Mesenteric fat pad (tissue), 1 donor: ENCODE measurements around the gene FOXG1. TPM values are rescaled to one million over a fixed set of nuclear protein-coding genes. Genes with fewer than 3 reads are reported as not detected.

ENCODE experiments used
- DNase-seq: peaks from one replicate; pipeline ENCODE4 v3.0.0-alpha.2; 2020; ENCODE audit warnings: low spot score
- long read RNA-seq: library from polyadenylated mRNA; unstranded; transcript quantifications from one replicate; pipeline ENCODE4 v2.0.0, GENCODE V29; 2020
- total RNA-seq: library from RNA; stranded (reverse); fragmentation: NEBNext Ultra II Directional; extraction: Animal tissue kit (Norgen Biotek cat#: 25700); gene quantifications from one replicate; pipeline ENCODE4 v1.2.1, GENCODE V29; 2021
- donor health status: DM: yes; HTN: yes; CAD: no.

FOXG1 gene
- not detected for total RNA-seq
- long read RNA-seq = 0 reads

DNA sequence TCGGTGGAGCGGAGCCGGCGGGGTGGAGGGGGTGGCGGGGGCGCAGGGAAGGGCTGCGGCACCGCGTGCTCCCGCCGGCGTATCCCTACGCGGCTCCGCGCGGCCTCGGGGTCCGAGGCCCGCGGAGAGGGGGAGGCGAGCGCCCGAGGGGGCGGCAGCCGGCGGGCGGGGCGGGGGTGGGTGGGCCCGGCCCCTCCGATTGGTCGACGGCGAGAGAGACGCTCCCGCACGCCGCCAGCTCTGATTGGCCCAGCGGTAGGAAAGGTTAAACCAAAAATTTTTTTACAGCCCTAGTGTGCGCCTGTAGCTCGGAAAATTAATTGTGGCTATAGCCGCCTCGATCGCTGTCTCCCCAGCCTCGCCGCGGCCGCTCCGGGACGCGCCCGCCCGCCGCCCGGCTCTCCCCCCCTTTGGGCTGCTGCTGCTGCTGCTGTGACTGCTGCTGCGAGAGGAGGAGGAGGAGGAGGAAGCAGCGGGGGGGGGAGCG lies at the start of gene FOXG1:
TSS of gene FOXG1 (plus strand) at position 319 of the 487 bp plus-strand sequence. CDS start 493 bp downstream, outside the sequence.
- no peak for DNase-seq

DNA sequence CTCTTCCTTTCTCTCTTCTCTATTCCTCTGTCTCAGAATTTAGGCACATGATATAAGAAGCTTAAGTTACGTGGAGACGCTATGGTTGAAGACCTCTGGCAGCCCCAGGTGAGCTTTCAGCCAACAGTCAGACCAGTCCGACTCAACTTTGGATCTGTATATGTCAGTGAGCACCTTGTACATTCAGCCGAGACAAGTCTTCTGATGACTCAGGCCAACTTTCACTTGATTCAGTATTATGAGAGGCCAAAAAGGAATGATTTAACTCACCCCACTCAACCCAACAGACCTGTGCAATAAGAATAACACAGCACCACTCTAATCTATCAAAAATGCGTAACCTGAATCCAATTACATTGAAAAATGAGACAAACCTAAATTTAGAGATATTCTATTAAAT lies 47.5 kb upstream of the FOXG1 start:
- DNase-seq = no peak

DNA sequence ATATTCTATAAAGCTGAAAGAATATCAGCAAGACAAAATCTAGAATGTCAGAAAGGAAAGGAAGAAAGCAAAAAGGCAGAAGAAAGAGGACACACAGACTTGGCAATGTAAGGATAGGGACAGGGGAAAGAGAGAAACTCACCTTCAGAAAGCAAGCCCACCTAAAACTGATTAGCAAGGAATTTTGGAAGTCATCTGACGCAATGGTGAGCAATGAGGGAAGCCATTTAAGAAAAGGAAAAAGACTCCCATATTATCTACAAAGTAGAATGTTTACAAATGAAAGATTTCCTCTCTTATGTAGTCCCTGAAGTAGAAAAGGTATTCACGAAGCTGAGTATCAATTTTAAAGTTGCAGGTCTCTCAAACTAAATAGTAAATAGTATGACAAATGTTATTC lies 35.2 kb upstream of the FOXG1 start:
- DNase-seq = no peak

DNA sequence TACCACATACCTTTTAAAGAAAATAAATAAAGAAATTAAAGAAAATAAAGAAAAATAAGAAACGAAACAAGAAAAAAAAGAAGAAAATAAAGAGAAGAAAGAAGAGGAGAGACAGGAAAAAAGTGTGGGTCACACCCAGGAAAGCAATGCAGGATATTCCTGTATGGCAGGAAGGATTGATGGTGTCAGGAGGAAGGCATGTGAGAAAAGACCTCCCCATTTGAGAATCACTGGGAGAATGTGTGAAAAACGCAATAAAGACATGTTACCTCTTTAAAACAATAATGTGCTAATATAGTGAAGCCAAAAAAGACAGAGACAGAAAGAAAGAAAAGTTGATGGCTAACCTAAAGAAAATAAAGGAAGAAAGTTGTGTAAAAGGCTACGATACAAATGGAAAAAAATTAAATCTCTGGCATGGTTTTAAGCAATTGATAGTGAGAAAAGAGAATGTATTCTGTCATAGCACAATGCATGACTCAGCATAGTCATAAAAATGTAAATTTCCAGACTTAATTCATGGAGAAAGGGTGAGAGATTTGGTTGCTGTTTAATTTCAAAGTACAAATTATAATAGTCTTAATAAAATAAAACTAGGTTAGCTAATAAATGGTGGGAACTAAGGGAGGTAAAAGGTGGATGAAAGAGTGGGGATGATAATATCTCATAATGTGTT lies 24.3 kb upstream of the FOXG1 start:
- DNase-seq = no peak

DNA sequence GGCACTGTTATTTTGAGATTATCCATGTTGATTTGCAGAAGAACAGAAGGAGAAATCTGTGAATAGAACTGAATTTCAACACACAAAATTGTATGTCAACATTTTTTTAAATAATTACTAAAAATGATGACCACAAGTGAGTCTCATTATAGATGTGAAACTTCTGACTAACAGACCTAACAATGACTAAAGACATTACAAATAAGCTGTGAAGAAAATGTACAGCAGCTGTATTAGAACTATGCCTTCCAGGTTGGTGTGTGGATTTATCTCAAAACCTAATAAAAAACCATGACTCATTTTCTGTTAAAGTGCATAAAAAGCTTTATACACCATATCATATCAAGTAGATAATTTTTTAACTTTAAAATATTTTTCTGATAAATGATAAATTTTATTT lies 22.5 kb upstream of the FOXG1 start:
- DNase-seq = no peak

DNA sequence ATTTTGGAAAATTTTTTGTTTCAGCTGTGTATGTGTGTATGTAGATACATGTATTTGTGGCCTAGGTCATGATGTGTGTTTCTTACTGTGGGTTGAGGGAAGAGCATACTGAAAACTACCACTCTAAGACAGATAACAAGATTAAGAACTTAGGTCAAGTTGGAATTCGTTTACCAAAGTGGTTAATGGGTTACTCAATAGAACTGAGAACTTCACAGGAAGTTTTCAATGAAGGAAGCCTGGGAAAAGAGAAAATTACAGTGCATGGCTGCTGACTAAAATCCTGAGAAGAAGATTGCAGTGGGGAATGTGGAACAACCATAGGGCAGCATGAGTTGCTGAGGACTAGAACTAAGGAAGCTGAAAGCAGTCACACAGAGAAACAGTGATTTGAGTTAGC lies 21.4 kb upstream of the FOXG1 start:
- no peak for DNase-seq

DNA sequence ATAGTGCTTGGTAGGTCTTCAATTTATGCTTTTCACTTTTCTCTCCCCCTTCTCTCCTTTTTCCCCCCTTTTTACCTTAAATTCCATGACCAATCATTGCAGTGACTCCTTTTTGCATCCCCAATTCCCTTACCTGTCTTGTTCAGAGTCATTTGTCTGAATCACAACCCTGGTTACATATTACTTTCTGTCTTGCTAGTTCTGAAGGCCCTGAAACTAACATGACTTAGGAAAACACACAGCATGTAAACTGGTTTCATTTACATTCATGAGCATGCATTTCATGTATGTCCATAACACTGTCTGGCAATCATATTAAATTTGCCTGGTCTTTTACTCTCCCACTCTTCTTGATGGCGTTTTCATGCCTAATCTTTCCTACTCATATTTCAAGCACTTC lies 20.3 kb upstream of the FOXG1 start:
- no peak for DNase-seq

DNA sequence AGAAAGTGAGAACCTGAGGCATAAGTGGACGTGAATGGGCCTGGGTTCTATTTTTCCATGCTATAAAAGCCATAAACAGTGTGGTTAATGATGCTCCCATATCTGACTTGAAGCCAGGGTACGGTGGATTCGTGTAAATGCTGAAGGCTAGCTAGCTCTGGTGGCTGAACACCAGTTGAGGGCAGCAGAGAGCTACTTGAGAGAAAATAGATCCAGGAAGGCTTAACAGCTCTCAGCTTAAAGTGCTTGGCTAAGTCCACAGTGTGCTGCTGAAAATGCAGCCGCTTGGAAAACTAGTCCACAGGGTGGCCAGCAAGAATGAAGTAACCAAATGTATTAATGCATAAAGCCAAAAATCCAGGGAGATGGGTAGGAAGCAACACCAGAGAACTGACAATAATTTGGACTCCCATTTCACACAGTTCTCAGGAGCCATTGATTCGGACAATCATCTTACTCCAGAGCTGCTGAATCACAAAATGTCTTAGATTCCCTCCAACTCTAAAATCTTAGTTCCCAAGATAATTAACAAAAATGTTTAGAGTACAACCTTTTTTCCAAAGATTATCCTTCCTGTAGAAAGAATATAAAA lies 15.0 kb upstream of the FOXG1 start:
- DNase-seq = no peak

DNA sequence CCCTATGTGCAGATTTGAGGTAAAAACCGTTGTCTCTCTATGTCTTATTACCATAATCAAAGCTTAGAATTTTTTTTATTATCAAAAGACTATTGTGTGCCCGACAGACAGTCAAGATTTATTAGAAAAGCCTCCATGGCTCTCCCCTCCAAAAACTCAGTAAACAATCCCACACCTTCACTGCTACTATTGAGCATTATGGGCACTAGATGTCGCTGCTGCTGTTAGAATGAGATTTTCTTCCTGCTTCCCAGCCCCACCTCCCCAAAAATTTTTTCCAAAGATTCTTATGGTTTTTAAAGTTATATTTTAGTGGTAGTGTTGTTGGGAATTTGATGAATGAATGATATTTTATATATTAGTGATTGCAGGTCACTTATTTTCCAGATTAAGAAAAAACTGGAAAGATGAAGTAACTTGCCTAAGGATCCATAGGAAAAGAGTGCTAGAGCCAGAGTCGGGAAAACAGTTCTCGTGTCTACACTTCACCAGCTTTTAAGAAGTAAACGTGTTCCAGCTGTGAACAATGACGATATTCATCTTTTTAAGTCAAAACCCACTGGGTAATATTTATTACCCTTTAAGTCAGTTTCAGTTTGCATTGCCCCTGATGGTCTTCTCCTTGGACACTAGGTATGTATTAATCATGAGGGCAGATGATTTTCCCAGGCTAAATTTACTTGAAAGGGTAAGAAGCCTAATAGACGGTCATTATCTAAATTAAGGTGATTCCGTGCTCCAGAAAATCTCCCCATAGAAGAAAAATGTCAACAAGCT lies 12.2 kb upstream of the FOXG1 start:
- no peak for DNase-seq

DNA sequence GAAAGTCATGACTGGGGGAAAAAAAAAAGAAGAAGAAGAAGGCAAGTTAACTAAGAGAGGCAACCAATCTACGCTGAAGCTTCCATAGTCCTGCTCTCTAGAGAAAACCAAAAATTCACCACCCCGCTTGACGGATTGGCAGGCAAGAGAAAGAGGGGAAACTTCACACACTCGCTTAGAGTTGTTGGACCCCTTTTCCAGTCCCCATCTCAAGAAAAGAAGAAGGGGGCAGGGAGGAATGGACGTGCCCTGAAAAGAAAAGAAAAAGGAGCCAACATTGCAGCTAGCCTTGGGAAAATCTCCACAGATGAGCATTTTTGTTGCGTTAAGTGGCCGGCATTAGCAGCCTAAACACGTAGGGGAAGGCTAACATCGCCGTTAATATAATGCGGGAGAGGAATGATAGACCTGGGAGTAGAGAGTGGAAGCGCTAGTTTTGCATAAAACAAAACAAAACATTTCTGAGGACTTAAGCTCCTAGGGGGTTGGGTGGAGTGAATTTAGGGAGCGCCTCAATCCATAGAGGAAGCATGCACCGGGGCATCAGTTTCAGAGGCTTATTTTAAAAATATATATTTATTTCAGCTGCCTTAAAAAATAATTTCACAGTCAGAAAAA lies 11.3 kb upstream of the FOXG1 start:
- no peak for DNase-seq

DNA sequence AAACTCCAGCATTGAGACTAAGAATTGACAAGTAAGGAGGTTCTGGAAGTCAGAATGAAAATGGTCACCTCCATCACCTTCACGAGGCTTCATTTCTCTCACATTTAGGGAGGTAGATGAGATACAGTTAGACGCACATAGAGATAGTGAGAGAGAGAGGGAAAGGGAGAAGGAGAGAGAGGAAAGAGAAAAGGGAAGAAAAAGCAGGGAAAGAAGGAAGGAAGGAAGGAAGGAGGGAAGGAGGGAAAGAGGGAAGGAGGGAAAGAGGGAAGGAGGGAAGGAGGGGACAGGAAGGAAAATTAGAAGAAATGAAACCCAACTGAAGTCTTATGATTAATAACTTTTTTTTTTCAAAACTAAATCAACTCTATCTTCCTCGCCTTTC lies 10.7 kb upstream of the FOXG1 start:
- no peak for DNase-seq

DNA sequence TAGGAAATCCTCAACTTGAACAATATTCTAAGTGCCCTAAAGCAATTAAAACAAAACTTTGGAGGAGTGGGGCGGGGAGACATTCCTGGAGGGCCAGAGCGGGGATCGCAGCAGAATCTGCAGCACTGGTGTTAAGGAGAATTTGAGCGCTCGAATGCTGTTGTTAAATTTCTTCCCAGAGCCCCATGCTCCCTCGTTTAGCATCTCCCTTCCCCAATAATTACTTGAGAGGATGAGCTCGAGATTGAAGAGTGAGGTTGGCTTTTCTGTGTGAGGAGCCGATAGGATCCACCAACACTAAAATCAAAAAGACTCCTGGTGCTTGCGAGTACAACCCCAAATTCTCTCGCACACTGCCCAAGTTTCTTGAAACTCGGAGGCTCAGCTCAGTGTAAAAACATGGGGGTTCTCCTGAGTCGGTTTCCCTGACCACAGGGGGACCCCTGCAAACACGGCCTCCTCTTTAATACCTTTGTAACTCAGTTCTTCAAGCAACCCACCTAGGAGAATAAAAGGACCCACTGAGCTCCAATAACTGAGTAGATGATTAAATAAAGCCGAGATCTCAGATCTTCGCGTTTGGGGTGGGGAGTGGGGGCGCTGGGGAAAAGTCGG lies 10.2 kb upstream of the FOXG1 start:
- DNase-seq = no peak

DNA sequence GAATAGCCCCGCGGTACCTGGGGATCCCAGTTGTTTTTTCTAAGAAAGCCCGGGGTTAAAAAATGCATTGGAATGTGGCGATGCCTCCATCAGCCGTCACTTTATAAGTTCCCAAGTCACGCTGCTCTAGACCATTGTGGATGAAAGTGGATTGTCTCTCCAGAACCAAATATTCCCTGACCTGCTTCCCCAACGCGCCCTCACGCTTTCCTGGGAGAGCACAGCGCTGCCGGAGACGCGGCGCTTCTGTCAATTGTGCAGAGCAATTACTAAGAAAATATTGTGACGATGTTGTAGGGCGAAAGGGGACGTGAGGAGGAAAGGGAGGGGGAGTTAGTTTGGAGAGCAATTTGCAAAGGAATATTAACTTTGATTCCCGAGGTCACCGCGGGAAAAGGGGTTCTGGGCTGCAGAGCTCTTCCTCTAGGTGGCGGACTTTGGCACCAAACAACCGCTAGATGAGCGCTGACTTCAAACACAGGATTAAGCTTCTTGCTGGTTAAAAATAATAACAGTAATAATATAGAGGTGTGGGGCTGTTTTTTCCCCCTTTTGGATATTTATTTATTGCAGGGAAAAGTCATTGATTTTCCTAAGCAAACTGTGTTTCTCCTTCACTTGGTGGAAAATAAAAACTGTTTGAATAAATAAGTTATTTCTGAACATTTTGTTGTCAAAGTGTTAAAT lies 9.6 kb upstream of the FOXG1 start:
- DNase-seq = no peak

DNA sequence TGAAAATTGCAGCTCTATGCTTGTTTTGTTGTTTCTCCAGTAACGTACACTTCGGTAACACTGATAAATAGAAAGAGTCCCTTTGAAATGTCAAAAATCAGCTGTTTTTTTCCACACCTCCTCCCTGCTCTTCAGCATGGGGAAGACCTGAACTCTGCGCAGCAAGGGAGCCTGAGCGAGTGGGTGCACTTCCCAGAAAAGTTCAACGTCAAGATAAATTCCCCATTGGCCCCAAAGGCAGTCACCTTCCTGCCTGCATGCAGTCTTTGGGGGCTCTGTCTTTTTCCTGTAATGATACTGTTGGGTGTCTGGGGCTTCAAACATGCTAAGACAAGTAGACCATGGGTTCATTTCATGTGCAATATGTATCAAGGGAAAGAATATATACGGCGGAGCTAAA lies 8.8 kb upstream of the FOXG1 start:
- DNase-seq = no peak

DNA sequence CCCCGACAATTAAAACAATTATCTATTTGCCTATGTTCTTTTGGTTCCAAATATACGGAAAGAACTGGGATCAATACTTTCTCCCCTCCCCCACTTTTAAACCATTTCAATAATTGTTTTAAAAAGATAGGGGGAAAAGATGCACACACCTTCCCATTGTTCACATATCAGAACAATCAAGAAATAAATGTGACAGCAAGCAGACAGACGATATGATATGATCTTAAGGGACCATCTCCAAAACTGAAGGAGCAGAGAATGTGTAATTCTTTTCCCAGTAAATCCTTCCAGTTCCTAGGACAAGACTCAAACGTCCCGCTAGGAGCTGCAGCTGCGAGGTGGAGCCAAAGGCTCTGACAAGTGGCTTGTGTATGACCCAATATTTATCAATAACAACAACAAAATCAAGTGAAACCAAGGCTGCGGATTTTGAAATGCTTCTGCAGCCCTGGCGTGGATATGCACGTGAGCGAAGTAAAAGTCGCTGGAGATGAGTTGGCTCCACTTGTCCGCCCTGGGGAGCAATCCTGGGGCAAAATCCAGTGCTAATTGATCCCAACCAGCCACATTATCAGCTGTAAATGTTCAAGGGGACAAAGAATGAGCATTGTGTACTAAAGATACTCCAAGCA lies 8.2 kb upstream of the FOXG1 start:
- no peak for DNase-seq

DNA sequence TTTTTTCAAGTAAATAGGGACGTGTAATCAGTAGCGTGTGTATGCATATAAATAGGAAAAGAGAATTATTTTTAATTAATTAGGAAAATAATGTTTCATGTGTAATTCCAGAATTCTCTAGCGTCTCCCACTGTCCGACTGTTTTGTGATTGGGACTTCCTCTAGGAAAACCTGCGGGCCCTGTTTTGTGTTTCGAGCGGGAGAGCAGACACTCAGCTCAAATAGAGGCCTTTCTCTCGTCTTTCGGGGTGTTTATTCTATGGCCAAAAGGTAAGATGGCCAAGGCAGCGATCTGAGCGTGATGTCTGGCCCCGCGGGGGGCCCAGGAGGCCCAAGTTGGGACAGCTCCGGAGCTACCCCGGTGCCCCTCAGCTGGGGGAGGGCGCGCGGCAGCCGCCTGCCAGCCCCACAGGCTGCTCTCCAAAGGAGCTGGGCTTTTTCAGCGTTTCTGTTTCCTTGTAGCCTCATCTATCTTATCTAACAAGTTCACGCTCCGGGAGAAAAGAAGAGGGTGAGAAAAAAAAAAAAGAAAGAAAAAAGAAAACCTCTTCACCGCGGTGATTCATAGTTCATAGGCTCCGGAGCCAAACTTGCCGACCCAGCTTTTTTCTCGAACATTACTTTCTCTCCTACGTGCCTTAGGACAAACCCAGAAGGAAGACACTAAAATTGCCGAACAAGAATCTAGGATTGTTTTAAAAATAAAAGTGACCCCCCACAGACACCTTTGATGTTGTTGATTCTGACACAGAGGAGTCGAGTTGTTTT lies 7.5 kb upstream of the FOXG1 start:
- DNase-seq = no peak

DNA sequence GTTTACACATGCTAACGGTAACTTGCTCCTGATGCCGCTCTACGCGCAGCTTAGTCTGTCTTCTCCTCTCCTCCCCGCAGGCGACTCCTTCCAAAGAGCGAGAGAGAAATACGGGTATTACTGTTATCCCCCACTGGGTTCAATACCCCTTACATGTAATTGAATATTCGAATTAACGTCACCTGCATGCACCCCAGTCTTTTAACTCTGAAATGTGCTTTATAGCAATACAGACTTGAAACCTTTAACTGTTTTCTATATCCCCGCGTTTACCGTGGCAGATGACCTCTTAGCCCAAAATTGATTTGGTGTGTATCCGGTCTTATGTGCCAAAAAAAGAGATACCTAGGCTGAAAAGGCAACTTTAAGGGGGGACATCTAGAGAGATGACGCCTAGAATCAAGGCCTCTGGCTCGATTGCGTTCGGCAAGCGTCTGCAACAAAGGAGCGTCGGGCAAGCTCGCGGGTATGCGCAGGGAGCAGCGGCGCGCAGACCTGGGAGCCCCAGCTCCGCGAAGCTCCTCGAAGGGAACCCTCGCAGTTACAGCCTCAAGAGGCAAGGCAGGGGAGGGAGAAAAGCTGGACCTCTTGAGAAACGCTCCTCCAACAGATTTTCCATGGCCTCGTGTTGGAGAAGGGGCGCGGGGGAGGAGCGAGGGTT lies 6.8 kb upstream of the FOXG1 start:
- no peak for DNase-seq

DNA sequence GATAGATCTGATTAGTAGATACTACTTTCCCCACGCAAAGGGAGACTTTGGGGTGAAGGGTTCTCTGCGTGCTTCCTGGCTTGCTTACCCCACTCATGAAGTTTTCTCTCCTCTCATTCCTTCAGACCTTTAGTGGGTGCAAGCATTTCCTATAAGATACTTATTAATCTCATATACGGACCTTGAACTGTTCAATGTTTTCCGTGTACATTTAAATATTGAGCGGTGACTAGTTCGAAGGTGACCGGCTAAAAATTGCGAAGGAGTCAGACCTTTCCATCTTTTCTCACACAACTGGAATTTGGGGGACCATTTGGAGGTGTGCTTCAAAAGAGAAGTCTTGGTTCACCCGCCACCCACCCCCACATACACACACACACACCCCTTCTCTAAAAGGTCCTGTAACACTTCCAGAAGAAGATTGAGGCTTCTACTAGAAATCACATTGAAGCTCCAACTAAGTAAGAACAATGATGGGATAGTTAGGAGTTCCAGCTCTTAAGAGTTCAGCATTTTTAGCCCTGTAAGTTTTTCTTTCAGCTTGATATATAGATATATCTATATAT lies 6.1 kb upstream of the FOXG1 start:
- DNase-seq = no peak
